ENCODE results near the gene CREBRF.

GRCh38 chr5:173015192-173015591, 41.0 kb upstream of the CREBRF start:
- TF ChIP-seq EZH2 (IDR thresholded peaks at IDR 0.05; ENCODE audit: insufficient read depth, poor library complexity, severe bottlenecking) (no peak), EZH2phosphoT487 (IDR thresholded peaks at IDR 0.05; ENCODE audit: insufficient read depth, low read depth) (no peak)

Measured in GM23248 (cell line).